Measurements from ENCODE around the gene KLF15.
A peak's percentile ranks its signal among the peaks of the same experiment; 100 is the strongest.

Gene KLF15

GRCh38 chr3:126370055-126370454 is 12.8 kb upstream of the KLF15 start:
- no peak for DNase-seq
- TF ChIP-seq CTCF (IDR thresholded peaks at IDR 0.05; ENCODE audit: low read depth, low read length), result no peak
- Histone ChIP-seq H3K27me3 (ENCODE audit: insufficient read depth, low read depth, severe bottlenecking) (no peaks in the 10 kb centered on the region), H3K27ac (no peak overlapping the region), H3K9me3 (ENCODE audit: severe bottlenecking) (no peaks in the 10 kb centered on the region), H3K36me3 (no peaks in the 10 kb centered on the region), H3K4me3 (ENCODE audit: low read depth, low read length) (no peak overlapping the region)

GRCh38 chr3:126369490-126369889 is 12.3 kb upstream of the KLF15 start:
- H3K27ac ChIP-seq, result no peak overlapping the region
- no peak for DNase-seq
- H3K27me3 ChIP-seq (ENCODE audit: insufficient read depth, low read depth, severe bottlenecking), result no peaks in the 10 kb centered on the region
- no peaks in the 10 kb centered on the region for H3K9me3 ChIP-seq (ENCODE audit: severe bottlenecking)
- H3K4me3 ChIP-seq (ENCODE audit: low read depth, low read length), result no peak overlapping the region
- no peak for TF ChIP-seq CTCF (IDR thresholded peaks at IDR 0.05; ENCODE audit: low read depth, low read length)
- no peaks in the 10 kb centered on the region for H3K36me3 ChIP-seq

- no peak overlapping the region for H3K4me3 ChIP-seq (ENCODE audit: low read depth, low read length)
- H3K36me3 ChIP-seq, result no peaks in the 10 kb centered on the region
- TF ChIP-seq CTCF (IDR thresholded peaks at IDR 0.05; ENCODE audit: low read depth, low read length), result no peak
- H3K9me3 ChIP-seq (ENCODE audit: severe bottlenecking), result no peaks in the 10 kb centered on the region
- no peak for DNase-seq
- H3K27ac ChIP-seq, result no peak overlapping the region
- no peaks in the 10 kb centered on the region for H3K27me3 ChIP-seq (ENCODE audit: insufficient read depth, low read depth, severe bottlenecking)
Measured at GRCh38 chr3:126367316-126367805, 10.2 kb upstream of the KLF15 start.

GRCh38 chr3:126365351-126366277 is 8.4 kb upstream of the KLF15 start:
- Histone ChIP-seq H3K27me3 (ENCODE audit: insufficient read depth, low read depth, severe bottlenecking) (no peaks in the 10 kb centered on the region), H3K4me3 (ENCODE audit: low read depth, low read length) (no peak overlapping the region), H3K36me3 (no peaks in the 10 kb centered on the region), H3K27ac (no peak overlapping the region), H3K9me3 (ENCODE audit: severe bottlenecking) (no peaks in the 10 kb centered on the region)
- no peak for DNase-seq
- peak; percentile 42 for TF ChIP-seq CTCF (IDR thresholded peaks at IDR 0.05; ENCODE audit: low read depth, low read length)

GRCh38 chr3:126364731-126365301 is 7.6 kb upstream of the KLF15 start:
- H3K27ac ChIP-seq, result no peak overlapping the region

More at GRCh38 chr3:126364731-126365301, 7.6 kb upstream of the KLF15 start:
- TF ChIP-seq CTCF (IDR thresholded peaks at IDR 0.05; ENCODE audit: low read depth, low read length), result no peak
- H3K4me3 ChIP-seq (ENCODE audit: low read depth, low read length), result no peak overlapping the region
- H3K9me3 ChIP-seq (ENCODE audit: severe bottlenecking), result no peaks in the 10 kb centered on the region
- H3K27me3 ChIP-seq (ENCODE audit: insufficient read depth, low read depth, severe bottlenecking), result no peaks in the 10 kb centered on the region
- DNase-seq, result no peak
- H3K36me3 ChIP-seq, result no peaks in the 10 kb centered on the region
